Middle frontal gyrus (tissue), 1 donor: ENCODE measurements around the gene BRF1.

Experiments used
- DNase-seq: peaks from one replicate; pipeline ENCODE4 v3.0.0-alpha.2; 2015; ENCODE audit warnings: low spot score; ENCODE audit errors: extremely low spot score

BRF1 gene

GRCh38 chr14:105212541-105213300 is 88.1 kb downstream of the BRF1 start:
- DNase-seq = no peak

DNA sequence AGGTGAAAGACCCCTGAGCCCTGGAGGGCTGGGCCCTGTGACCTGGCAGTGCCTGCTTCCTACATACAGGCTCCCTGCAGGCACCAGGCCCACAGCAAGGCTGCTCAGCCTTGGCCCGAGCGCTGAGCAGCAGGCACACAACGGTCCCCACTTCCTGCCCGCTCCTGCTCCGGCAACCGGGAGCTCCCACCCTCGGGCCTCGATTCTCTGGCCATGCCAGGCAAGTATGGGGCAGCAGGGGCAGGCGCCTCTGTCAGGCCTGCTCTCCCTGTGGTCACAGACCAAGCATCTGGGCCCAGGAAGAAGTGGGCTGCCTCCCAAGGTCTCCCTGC is 89.1 kb downstream of the BRF1 start:
- no peak for DNase-seq

DNA sequence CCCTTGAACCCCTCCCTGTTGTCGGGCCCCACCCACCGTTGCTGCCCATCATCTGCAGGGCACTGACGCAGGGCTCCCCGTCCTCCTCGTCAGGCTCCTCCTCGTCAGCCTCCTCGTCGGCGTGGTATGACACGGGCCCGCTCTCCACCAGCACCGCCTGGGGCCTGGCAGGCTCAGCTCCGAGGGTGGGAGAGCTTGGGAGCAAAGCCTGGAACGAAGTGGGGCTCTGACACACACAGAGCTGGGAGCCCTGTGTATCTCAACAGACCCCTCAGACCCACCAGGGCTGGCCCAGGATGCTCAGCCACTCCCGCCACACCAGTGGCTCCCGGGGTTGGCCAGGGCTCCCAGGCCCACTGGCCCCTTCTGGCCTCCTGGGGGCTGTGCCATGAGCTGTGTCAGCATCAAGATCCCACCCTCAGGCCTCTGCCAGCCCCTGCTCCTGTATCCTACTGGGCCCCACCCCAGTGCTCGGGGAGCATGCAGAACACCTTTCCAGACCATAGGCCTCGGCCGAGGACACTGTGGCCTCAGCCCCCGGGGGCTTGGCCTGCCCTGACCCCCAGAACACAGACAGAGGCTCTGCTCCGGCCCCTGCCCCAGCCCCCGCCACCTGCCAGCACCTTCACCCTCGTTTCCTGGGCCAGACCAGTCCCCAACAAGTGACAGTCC is 89.6 kb downstream of the BRF1 start:
- no peak for DNase-seq

GRCh38 chr14:105210266-105211025 is 90.4 kb downstream of the BRF1 start:
- no peak for DNase-seq

- no peak for DNase-seq
Observed at GRCh38 chr14:105209646-105210045, 91.2 kb downstream of the BRF1 start.

- DNase-seq = no peak
Observed at GRCh38 chr14:105209091-105209490, 91.7 kb downstream of the BRF1 start.

DNA sequence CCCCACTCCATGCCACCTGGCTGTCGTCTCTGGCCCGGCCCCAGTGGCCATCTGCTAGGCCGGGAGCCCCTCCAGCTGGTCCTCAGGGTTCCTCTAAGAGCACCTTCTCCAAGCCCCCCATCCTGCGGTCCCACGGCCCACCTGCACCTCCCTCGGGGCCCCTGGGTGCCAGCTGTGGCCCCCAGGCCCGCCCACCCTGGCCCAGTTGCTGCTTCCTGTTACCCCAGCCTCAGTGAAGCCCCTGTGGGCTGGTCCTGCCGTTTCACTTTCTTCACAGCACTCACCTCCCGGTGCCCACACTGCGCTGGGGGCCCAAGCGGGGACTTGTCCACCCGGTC is 92.1 kb downstream of the BRF1 start:
- no peak for DNase-seq

DNA sequence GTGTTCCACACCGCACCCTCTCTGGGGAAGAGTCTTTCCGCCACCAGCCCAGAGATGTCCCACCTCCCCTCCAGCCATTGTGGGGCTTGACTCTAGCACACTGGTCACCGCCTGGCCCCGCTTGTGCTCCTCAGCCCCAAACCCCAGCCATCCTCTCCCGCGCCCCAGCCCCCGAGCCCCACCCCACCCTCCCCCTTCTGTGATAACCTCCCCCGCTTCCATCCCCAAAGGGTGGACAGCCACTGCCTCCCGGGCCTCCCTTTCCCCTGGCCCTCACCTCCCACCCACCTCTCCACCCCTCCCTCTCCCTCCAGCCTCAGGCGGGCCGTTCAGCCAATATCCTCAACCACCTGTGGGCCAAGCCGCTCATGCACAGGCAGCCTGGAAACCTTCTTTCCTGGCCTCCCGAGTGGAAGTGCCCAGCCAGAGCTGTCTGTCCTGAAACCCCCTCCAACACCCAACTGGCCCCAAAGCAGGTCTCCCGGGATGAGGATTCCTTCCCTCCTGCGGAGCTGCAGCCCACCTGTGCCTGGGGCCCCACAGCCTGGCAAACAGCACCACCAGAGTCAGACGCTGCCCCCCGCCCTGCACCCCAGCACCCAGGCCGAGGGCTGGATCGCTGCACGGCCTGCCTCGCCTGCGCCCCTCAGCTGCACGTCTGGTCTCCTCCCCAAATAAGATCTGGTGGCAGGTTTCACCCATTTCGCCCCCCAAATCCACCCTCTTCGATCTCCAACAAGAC is 92.6 kb downstream of the BRF1 start:
- no peak for DNase-seq

- no peak for DNase-seq
Observed at GRCh38 chr14:105207460-105207901, 93.3 kb downstream of the BRF1 start.

DNA sequence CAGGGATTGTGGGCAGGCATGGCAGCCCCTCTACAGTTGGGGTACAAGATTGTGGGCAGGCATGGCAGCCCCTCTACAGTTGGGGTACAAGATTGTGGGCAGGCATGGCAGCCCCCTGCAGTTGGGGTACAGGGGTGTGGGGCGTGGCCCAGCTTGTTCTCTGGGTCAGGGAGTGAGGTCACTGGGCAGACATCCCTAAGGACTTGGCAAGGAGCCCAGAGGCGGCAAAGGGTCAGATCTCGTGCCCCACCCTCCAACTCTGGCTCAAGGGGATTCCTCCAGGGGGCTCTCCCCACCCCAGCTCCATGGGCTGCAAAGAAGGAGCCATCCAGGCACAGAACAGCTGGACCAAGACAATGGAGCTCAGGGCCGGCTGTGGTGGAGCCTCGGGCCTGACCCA is 93.9 kb downstream of the BRF1 start:
- no peak for DNase-seq

DNA sequence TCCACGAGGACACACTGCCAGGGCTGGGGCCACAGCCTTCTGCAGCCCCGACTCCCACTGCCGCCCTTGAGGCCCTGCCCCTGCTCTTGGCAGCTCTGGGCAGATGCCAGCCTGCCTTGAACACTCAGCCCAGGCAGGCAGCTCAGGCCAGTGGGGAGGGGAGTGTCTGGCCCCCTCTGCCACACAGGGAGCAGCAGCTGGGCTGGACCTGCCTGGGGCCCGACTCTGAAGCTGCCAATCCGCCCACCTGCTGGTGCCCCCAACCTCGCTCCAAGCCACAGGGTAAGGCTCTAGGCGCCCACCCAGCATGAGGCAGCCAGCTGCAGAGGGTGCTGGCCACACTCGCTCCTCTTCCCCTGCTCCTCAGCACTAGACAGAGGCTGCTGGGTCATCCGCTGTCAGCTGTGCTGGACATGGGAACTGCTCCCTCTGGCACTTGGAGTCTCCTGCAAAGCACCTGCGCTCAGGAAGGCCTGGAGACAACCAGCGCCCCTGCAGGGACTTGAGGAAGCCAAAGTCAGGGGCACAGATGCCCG is 95.1 kb downstream of the BRF1 start:
- DNase-seq = no peak

- DNase-seq = no peak
Observed at GRCh38 chr14:105204931-105205672, 95.7 kb downstream of the BRF1 start.

GRCh38 chr14:105204206-105204930 is 96.4 kb downstream of the BRF1 start:
- no peak for DNase-seq

DNA sequence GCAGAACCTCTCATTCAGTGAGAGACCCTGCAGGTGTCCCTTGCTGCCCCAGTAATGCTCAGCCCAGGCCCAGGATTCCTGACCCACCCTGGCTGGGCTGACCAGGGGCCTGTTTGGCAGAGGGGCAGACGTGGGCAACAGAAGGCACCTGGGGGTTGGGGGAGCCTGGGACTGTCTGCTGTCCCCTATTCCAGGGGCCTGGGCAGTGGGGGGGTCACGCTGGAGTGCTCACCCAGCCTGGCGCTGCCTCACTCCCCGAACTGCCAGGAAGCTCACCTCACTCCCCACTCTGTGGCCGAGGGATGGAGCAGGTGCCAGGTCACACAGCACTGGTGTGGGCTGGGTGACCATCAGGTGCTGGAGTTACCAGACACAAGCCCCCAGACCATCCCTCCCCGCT is 97.1 kb downstream of the BRF1 start:
- DNase-seq = no peak

DNA sequence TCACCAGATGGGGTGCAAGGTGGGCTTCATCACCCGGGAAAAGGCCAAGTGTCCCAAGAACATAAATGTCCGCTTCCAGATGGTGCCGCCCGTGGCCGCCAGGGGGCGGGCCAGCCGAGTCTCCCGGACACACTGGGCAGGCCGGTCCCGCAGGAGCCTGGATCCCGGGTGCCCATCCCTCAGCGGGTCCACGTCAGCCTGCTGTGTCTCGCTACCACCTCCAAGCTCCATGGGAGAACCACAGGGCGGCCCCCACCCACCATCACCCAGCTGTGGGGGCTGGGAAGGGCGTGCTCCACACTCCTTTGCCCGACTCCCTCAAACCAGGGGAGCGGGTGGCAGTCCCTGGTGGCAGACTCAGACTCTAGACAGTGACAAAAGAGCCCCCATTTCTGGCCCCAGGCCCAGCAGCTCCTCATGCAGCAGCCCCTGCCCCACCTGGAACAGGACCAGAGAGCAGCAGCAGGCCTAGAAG is 97.7 kb downstream of the BRF1 start:
- no peak for DNase-seq

DNA sequence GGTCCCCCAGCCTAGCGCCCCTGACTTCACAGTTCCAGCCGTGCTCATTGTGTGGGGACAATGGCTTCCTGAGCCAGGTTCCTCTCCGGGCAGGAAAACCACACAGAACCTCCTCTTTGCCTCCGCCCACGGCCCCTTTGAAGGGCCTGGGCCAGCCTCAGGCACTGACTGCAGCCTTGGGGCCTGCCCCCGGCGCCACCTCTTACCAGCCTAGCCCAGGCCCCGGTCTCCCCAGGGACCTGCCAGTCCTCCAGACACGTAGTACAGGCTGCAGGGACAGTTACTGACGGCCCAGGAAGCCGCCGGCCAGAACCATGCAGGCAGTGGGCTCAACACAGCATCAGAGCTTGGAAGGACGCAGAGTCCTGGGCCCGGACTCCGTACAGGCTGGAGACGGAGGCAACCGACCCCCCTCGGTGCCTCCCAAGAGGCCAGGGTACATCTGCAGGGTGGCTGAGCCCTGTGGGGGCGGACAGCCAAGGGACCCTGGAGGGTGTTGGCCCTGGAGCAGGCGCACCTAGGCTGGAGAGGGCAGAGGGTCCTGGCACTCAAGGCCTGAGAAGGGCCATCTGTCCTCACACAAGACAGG is 98.8 kb downstream of the BRF1 start:
- no peak for DNase-seq

- no peak for DNase-seq
Observed at GRCh38 chr14:105201156-105201924, 99.5 kb downstream of the BRF1 start.

DNA sequence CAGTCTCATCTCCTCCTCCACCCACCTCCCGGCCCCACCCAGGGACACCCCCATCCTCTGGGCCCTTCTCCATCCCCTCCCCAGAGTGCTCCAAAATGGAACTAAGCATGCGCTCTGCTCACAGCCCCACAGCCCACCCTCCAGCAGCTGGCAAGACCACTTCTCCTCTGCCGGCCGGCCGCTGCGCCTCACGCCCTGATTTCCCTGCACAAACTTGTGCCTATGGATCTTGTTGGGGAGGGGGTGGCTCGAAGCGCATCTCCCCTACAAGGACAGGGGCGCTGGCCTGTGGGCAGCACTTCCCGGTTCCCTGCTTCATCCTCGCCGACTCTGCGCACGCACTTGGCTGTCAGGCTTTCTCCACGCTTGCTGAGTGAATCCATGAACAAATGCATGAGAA is 100.2 kb downstream of the BRF1 start:
- DNase-seq = no peak

DNA sequence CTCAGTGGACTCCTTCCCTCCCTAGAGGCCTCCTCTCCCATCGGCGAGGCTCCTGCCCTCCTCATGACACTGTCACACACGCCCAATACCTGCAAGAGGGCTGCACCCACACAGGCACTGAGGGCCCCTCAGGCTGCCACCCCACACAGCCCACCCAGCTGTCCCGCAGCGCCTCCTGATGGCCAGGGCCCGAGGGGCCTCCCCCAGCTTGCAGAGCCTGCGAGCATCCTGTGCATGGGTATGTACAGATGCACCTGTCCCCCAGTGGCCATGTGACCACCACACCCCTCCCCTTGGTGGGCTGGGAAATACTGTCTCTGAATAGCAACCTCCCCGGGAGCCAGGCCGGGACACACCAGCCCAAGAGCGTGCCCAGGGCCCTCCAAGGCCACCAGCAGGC is 100.7 kb downstream of the BRF1 start:
- no peak for DNase-seq
